SK-N-SH (cell line): ENCODE data around the gene ABR. TPM values are rescaled to one million over a fixed set of nuclear protein-coding genes. Genes with fewer than 3 reads are reported as not detected.

ENCODE experiments used
- CTCF ChIA-PET: fragments of 300-600, 350-600 bp; formaldehyde crosslinking; extraction: SDS; loops from one replicate; lab custom pipeline; 2021; lab: Yijun Ruan, JAX
- POLR2A ChIA-PET: fragments of 350-600 bp; sonication (Branson Sonifier 250); formaldehyde crosslinking; extraction: SDS; loops from one replicate; lab custom pipeline; 2020; ENCODE audit warnings: antibody characterized with exemption, inconsistent platforms; lab: Yijun Ruan, JAX
- DNase-seq: peaks from one replicate; pipeline ENCODE4 v3.0.0; 2012
- H2AFZ ChIP-seq: fragments of 200-600 bp; sonication (generic); 2 replicates; pipeline ENCODE4 v1.8.1; 2016; ENCODE audit warnings: antibody characterized with exemption, mild to moderate bottlenecking, low read depth
- H3F3A ChIP-seq: fragments of 200-600 bp; sonication (generic); replicated peaks from 2 replicates; pipeline ENCODE3; 2016; ENCODE audit warnings: antibody characterized with exemption, mild to moderate bottlenecking; ENCODE audit not compliant: insufficient read depth
- H3K27ac ChIP-seq, 2 experiments: fragments of 200-500 bp in 1 of 2; fragments of 200-600 bp in 1 of 2; sonication (Bioruptor generic) in 1 of 2; sonication (generic), shearing (Covaris generic) in 1 of 2; 2 replicates each; pipeline versions ENCODE4 v1.5.1 to v1.6.1; 2014 to 2016; ENCODE audit warnings: low read depth in 2 of 2, inconsistent platforms in 1 of 2, low read length in 1 of 2, mild to moderate bottlenecking in 1 of 2, mixed read lengths in 1 of 2
- H3K27me3 ChIP-seq: fragments of 200-600 bp; sonication (generic), shearing (Covaris generic); 2 replicates; pipeline ENCODE4 v1.6.1; 2016; ENCODE audit warnings: mixed run types; ENCODE audit not compliant: insufficient read depth
- H3K36me3 ChIP-seq, 2 experiments: fragments of 200-500 bp in 1 of 2; fragments of 200-600 bp in 1 of 2; sonication (Bioruptor generic) in 1 of 2; sonication (generic) in 1 of 2; replicated peaks in 1 of 2; 2 replicates each; pipeline versions ENCODE3 to v1.5.1; 2014 to 2016; ENCODE audit warnings: low read length in 1 of 2, mild to moderate bottlenecking in 1 of 2; ENCODE audit not compliant: insufficient read depth in 2 of 2, control insufficient read depth in 1 of 2
- H3K4me1 ChIP-seq, 2 experiments: fragments of 200-500 bp in 1 of 2; fragments of 200-600 bp in 1 of 2; sonication (Bioruptor generic) in 1 of 2; sonication (generic), shearing (Covaris generic) in 1 of 2; 2 replicates each; pipeline versions ENCODE4 v1.5.1 to v1.6.1; 2014 to 2016; ENCODE audit warnings: low read depth in 1 of 2, low read length in 1 of 2, mixed run types in 1 of 2; ENCODE audit not compliant: insufficient read depth in 2 of 2, control insufficient read depth in 1 of 2
- H3K4me2 ChIP-seq: fragments of 200-600 bp; sonication (generic), shearing (Covaris generic); 2 replicates; pipeline ENCODE4 v1.6.1; 2017; ENCODE audit warnings: mixed run types
- H3K4me3 ChIP-seq, 2 experiments: fragments of 200-500 bp in 1 of 2; fragments of 200-600 bp in 1 of 2; sonication (Bioruptor generic) in 1 of 2; sonication (generic), shearing (Covaris generic) in 1 of 2; 2 replicates each; pipeline versions ENCODE4 v1.5.1 to v1.8.1; 2014 to 2016; ENCODE audit warnings: low read depth in 2 of 2, inconsistent platforms in 1 of 2, low read length in 1 of 2, mild to moderate bottlenecking in 1 of 2, mixed read lengths in 1 of 2, moderate library complexity in 1 of 2
- H3K79me2 ChIP-seq: fragments of 200-600 bp; sonication (generic); 2 replicates; pipeline ENCODE4 v1.8.1; 2017; ENCODE audit warnings: mild to moderate bottlenecking; ENCODE audit not compliant: insufficient read depth
- H3K9ac ChIP-seq: fragments of 200-600 bp; sonication (generic); 2 replicates; pipeline ENCODE4 v1.6.1; 2017; ENCODE audit warnings: mixed run types
- H3K9me2 ChIP-seq: fragments of 200-600 bp; sonication (generic); 2 replicates; pipeline ENCODE4 v1.6.1; 2017; ENCODE audit warnings: mixed run types
- H3K9me3 ChIP-seq: fragments of 200-600 bp; sonication (generic); 2 replicates; pipeline ENCODE4 v1.6.1; 2017; ENCODE audit warnings: mixed run types, mild to moderate bottlenecking, moderate library complexity
- H4K20me1 ChIP-seq: fragments of 200-600 bp; sonication (generic); 2 replicates; pipeline ENCODE4 v1.6.1; 2017; ENCODE audit warnings: mild to moderate bottlenecking, mixed run types; ENCODE audit not compliant: insufficient read depth
- CHD2 ChIP-seq: fragments of 150-350 bp; IDR thresholded peaks from 2 replicates; pipeline ENCODE4 v1.6.1; 2018; ENCODE audit warnings: low read length; ENCODE audit not compliant: partially characterized antibody
- EP300 ChIP-seq, 2 experiments: IDR thresholded peaks; 2 replicates each; pipeline versions ENCODE4 v1.4.0 to v1.6.1; 2012; ENCODE audit warnings: borderline replicate concordance in 1 of 2, low read depth in 1 of 2, low read length in 1 of 2
- FOSL2 ChIP-seq: IDR thresholded peaks from 2 replicates; pipeline ENCODE4 v1.4.0; 2012; ENCODE audit warnings: low read depth, mild to moderate bottlenecking, moderate library complexity, borderline replicate concordance
- GATA2 ChIP-seq: sonication (generic); formaldehyde crosslinking; IDR thresholded peaks from 2 replicates; pipeline ENCODE4 v1.5.0; 2020; ENCODE audit warnings: mild to moderate bottlenecking, missing genetic modification reagents
- JUND ChIP-seq: IDR thresholded peaks from 2 replicates; pipeline ENCODE4 v1.4.0; 2012
- MAX ChIP-seq: IDR thresholded peaks from 2 replicates; pipeline ENCODE4 v1.4.0; 2012; ENCODE audit warnings: low read depth
- NFIC ChIP-seq: IDR thresholded peaks from 2 replicates; pipeline ENCODE4 v1.4.0; 2012; ENCODE audit warnings: borderline replicate concordance
- RCOR1 ChIP-seq: fragments of 150-350 bp; IDR thresholded peaks from 2 replicates; pipeline ENCODE4 v1.6.1; 2017; ENCODE audit warnings: antibody characterized with exemption, low read length
- RXRA ChIP-seq: IDR thresholded peaks from 2 replicates; pipeline ENCODE4 v1.4.0; 2012; ENCODE audit warnings: low read depth, mild to moderate bottlenecking, borderline replicate concordance
- SMC3 ChIP-seq: IDR thresholded peaks from 2 replicates; pipeline ENCODE4 v1.6.1; 2012; ENCODE audit warnings: low read depth, low read length, improper control_type of control experiment
- TAF1 ChIP-seq: IDR thresholded peaks from 2 replicates; pipeline ENCODE4 v1.6.1; 2012; ENCODE audit warnings: low read depth, mild to moderate bottlenecking, low read length, moderate library complexity, borderline replicate concordance
- YY1 ChIP-seq: IDR thresholded peaks from 2 replicates; pipeline ENCODE4 v1.4.0; 2012; ENCODE audit warnings: low read depth, mild to moderate bottlenecking
- WGBS: methylation state at CpG from one replicate; pipeline ENCODE4 v1.1.6; 2017; ENCODE audit warnings: low lambda C conversion rate; 5-methylcytosine and 5-hydroxymethylcytosine counted together
- polyA plus RNA-seq, 3 experiments: library from polyadenylated mRNA; depleted of rRNA; stranded (reverse); fragments of >200 nt; gene quantifications; 2 replicates each; pipeline ENCODE4 v1.2.3, GENCODE V29; 2012
- TF ChIP-seq, protein P1 (sequence below): fragments of 200-600 bp; sonication (generic); IDR thresholded peaks from 2 replicates; pipeline ENCODE4 v1.6.1; 2017; ENCODE audit warnings: antibody characterized with exemption, mild to moderate bottlenecking, moderate library complexity
- TF ChIP-seq, protein P2 (sequence below): fragments of 150-350 bp; IDR thresholded peaks from 2 replicates; pipeline ENCODE4 v1.6.1; 2016; ENCODE audit warnings: mild to moderate bottlenecking, low read depth, low read length
- TF ChIP-seq, protein P3 (sequence below): IDR thresholded peaks from 2 replicates; pipeline ENCODE4; 2012
- TF ChIP-seq, protein P4 (sequence below): fragments of 150-350 bp; IDR thresholded peaks from 2 replicates; pipeline ENCODE4 v1.6.1; 2017; ENCODE audit warnings: antibody characterized with exemption, low read length, low read depth, borderline replicate concordance
- TF ChIP-seq, protein P5 (sequence below): IDR thresholded peaks from 2 replicates; pipeline ENCODE4 v1.4.0; 2012; ENCODE audit warnings: low read depth, borderline replicate concordance

The ABR gene
- polyA plus RNA-seq, 1 of the 3 experiments (the other 2 are of a cell fraction): 117 TPM

GRCh38 chr17:1190751-1191331 lies 11.1 kb upstream of the ABR start:
- Histone ChIP-seq H3K4me2 (no peak overlapping the region), H2AFZ (no peak overlapping the region), H3K27ac (no peak overlapping the region), H3K9ac (no peak overlapping the region), H3K36me3 (no peaks in the 10 kb centered on the region), H4K20me1 (no peaks in the 10 kb centered on the region), H3K4me1 (peaks cover 0 to 7% of the 10 kb centered on the region in 2 experiments; a peak in 1 of 4 replicates), H3K9me3 (no peaks in the 10 kb centered on the region), H3K79me2 (no peaks in the 10 kb centered on the region), H3K4me3 (no peak overlapping the region), H3K9me2 (no peaks in the 10 kb centered on the region), H3F3A (no peaks in the 10 kb centered on the region), H3K27me3 (no peaks in the 10 kb centered on the region; the same call in 1 of the 2 replicates)
- ChIA-PET CTCF (interaction anchor here (0.7 to 11.1 kb wide), 3 partner anchors 9 to 142 kb away, joined by 3 to 248 read pairs (median 4); no protein-coding TSS in a partner anchor), POLR2A (no interaction called here)
- no peak for TF ChIP-seq GATA2 (CRISPR knock-in tag)
- TF ChIP-seq, protein P1, sequence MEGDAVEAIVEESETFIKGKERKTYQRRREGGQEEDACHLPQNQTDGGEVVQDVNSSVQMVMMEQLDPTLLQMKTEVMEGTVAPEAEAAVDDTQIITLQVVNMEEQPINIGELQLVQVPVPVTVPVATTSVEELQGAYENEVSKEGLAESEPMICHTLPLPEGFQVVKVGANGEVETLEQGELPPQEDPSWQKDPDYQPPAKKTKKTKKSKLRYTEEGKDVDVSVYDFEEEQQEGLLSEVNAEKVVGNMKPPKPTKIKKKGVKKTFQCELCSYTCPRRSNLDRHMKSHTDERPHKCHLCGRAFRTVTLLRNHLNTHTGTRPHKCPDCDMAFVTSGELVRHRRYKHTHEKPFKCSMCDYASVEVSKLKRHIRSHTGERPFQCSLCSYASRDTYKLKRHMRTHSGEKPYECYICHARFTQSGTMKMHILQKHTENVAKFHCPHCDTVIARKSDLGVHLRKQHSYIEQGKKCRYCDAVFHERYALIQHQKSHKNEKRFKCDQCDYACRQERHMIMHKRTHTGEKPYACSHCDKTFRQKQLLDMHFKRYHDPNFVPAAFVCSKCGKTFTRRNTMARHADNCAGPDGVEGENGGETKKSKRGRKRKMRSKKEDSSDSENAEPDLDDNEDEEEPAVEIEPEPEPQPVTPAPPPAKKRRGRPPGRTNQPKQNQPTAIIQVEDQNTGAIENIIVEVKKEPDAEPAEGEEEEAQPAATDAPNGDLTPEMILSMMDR: no peak
- TF ChIP-seq, protein P2, sequence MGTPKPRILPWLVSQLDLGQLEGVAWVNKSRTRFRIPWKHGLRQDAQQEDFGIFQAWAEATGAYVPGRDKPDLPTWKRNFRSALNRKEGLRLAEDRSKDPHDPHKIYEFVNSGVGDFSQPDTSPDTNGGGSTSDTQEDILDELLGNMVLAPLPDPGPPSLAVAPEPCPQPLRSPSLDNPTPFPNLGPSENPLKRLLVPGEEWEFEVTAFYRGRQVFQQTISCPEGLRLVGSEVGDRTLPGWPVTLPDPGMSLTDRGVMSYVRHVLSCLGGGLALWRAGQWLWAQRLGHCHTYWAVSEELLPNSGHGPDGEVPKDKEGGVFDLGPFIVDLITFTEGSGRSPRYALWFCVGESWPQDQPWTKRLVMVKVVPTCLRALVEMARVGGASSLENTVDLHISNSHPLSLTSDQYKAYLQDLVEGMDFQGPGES: no peak
- TF ChIP-seq, protein P3, sequence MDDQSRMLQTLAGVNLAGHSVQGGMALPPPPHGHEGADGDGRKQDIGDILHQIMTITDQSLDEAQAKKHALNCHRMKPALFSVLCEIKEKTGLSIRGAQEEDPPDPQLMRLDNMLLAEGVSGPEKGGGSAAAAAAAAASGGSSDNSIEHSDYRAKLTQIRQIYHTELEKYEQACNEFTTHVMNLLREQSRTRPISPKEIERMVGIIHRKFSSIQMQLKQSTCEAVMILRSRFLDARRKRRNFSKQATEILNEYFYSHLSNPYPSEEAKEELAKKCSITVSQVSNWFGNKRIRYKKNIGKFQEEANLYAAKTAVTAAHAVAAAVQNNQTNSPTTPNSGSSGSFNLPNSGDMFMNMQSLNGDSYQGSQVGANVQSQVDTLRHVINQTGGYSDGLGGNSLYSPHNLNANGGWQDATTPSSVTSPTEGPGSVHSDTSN: no peak
- TF ChIP-seq RCOR1: no peak
- TF ChIP-seq EP300 (IDR thresholded peaks at IDR 0.05; ENCODE audit: borderline replicate concordance in 1 of 2, low read depth in 1 of 2, low read length in 1 of 2): no peak
- TF ChIP-seq, protein P4, sequence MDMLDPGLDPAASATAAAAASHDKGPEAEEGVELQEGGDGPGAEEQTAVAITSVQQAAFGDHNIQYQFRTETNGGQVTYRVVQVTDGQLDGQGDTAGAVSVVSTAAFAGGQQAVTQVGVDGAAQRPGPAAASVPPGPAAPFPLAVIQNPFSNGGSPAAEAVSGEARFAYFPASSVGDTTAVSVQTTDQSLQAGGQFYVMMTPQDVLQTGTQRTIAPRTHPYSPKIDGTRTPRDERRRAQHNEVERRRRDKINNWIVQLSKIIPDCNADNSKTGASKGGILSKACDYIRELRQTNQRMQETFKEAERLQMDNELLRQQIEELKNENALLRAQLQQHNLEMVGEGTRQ: no peak
- no peak for TF ChIP-seq JUND
- TF ChIP-seq TAF1: no peak
- no peak for TF ChIP-seq MAX
- TF ChIP-seq YY1: no peak
- TF ChIP-seq FOSL2: no peak
- TF ChIP-seq NFIC: no peak
- TF ChIP-seq CHD2: no peak
- no peak for TF ChIP-seq SMC3
- no peak for TF ChIP-seq RXRA
- TF ChIP-seq, protein P5, sequence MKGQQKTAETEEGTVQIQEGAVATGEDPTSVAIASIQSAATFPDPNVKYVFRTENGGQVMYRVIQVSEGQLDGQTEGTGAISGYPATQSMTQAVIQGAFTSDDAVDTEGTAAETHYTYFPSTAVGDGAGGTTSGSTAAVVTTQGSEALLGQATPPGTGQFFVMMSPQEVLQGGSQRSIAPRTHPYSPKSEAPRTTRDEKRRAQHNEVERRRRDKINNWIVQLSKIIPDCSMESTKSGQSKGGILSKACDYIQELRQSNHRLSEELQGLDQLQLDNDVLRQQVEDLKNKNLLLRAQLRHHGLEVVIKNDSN: no peak
- no peak for DNase-seq
- 81% methylated on average over 22 of the region's 25 CpGs for WGBS
